GM12878 (cell line): ENCODE data around the gene DCAF11. TPM values are rescaled to one million over a fixed set of nuclear protein-coding genes. Genes with fewer than 3 reads are reported as not detected.

Experiments
- CBFB ChIP-seq: IDR thresholded peaks from 2 replicates; pipeline ENCODE4 v1.6.1; 2016; ENCODE audit warnings: antibody characterized with exemption, low read depth
- CBX5 ChIP-seq: sonication (generic); IDR thresholded peaks from 2 replicates; pipeline ENCODE4 v1.6.1; 2016; ENCODE audit warnings: low read depth, moderate library complexity, mild to moderate bottlenecking, inconsistent platforms
- ETV6 ChIP-seq, 2 experiments: fragments of 450-650 bp in 1 of 2; IDR thresholded peaks in 1 of 2; conservative IDR thresholded peaks in 1 of 2; 2 replicates each; pipeline ENCODE4 v1.6.1; 2014; ENCODE audit warnings: antibody characterized with exemption in 1 of 2, borderline replicate concordance in 1 of 2, low read depth in 1 of 2, mild to moderate bottlenecking in 1 of 2, moderate library complexity in 1 of 2
- GATAD2B ChIP-seq: fragments of 450-650 bp; conservative IDR thresholded peaks from 2 replicates; pipeline ENCODE4 v1.6.1; 2017; ENCODE audit warnings: low read depth, mild to moderate bottlenecking, moderate library complexity
- IRF3 ChIP-seq: fragments of 450-650 bp; IDR thresholded peaks from 2 replicates; pipeline ENCODE4 v1.6.1; 2014; ENCODE audit warnings: mild to moderate bottlenecking
- KAT2A ChIP-seq: conservative IDR thresholded peaks from 2 replicates; pipeline ENCODE4 v1.6.1; 2011; ENCODE audit warnings: low read depth, low read length; ENCODE audit not compliant: control insufficient read depth
- KLF5 ChIP-seq: fragments of 450-650 bp; IDR thresholded peaks from 2 replicates; pipeline ENCODE4 v1.6.1; 2014; ENCODE audit warnings: mild to moderate bottlenecking; ENCODE audit not compliant: partially characterized antibody
- NR2C2 ChIP-seq: IDR thresholded peaks from 2 replicates; pipeline ENCODE4 v1.6.1; 2011; ENCODE audit warnings: borderline replicate concordance, low read depth; ENCODE audit not compliant: control insufficient read depth, insufficient read length
- POLR2A ChIP-seq: IDR thresholded peaks from 2 replicates; pipeline ENCODE4 v1.6.1; 2011; ENCODE audit warnings: low read depth, mild to moderate bottlenecking, low read length
- SIN3A ChIP-seq: IDR thresholded peaks from 2 replicates; pipeline ENCODE4 v1.6.1; 2012; ENCODE audit warnings: low read depth, low read length, improper control_type of control experiment
- SMAD1 ChIP-seq: fragments of 450-650 bp; IDR thresholded peaks from 2 replicates; pipeline ENCODE4 v1.6.1; 2018; ENCODE audit warnings: mild to moderate bottlenecking, low read depth; ENCODE audit not compliant: partially characterized antibody
- TARDBP ChIP-seq: IDR thresholded peaks from 2 replicates; pipeline ENCODE4 v1.6.1; 2016; ENCODE audit warnings: borderline replicate concordance
- ZBTB11 ChIP-seq: fragments of 450-650 bp; formaldehyde crosslinking; IDR thresholded peaks from 2 replicates; pipeline ENCODE4 v1.5.0; 2022; ENCODE audit warnings: mild to moderate bottlenecking, missing genetic modification characterization
- ZBTB33 ChIP-seq: fragments of 450-650 bp; IDR thresholded peaks from 2 replicates; pipeline ENCODE4 v1.6.1; 2017; ENCODE audit warnings: mild to moderate bottlenecking
- ZNF592 ChIP-seq: fragments of 450-650 bp; IDR thresholded peaks from 2 replicates; pipeline ENCODE4 v1.6.1; 2017; ENCODE audit warnings: mild to moderate bottlenecking, moderate library complexity
- ZNF622 ChIP-seq: fragments of 450-650 bp; IDR thresholded peaks from 2 replicates; pipeline ENCODE4 v1.6.1; 2017; ENCODE audit warnings: mild to moderate bottlenecking, inconsistent platforms
- polyA plus RNA-seq, 11 experiments: library from polyadenylated mRNA; depleted of rRNA in 4 of 11; unstranded in 6 of 11; stranded (reverse) in 5 of 11; fragments of >200 nt; fragmentation: Nextera tagmentation in 4 of 11; fragmentation: Illumina TruSeq in 1 of 11; extraction: Ambion mirVana in 4 of 11; extraction: Trizol in 1 of 11; gene quantifications; 1 replicate in 1 of 11; 2 replicates in 10 of 11; pipeline versions ENCODE4 v1.2.1 to v1.2.3, GENCODE V29; 2011 to 2016; ENCODE audit warnings: inconsistent platforms in 2 of 11, missing spikeins in 2 of 11, low read depth in 1 of 11
- total RNA-seq, 4 experiments: library from RNA; depleted of rRNA in 3 of 4; stranded (reverse); fragments of >200 nt in 3 of 4; fragmentation: Illumina TruSeq in 1 of 4; extraction: Trizol in 1 of 4; gene quantifications; 2 replicates each; pipeline versions ENCODE4 v1.2.1 to v1.2.3, GENCODE V29; 2013 to 2021
- TF ChIP-seq, protein P1 (sequence below): fragments of 450-650 bp; IDR thresholded peaks from 2 replicates; pipeline ENCODE4 v1.6.1; 2016; ENCODE audit warnings: mild to moderate bottlenecking

The DCAF11 gene
- total and polyA plus RNA-seq, 10 of the 15 experiments (the other 5 are each of a cell fraction or from before 2014, with no cell fraction given): 13.4 to 91.2 (median 68.7) TPM

- TF ChIP-seq GATAD2B: 0 out of 2 replicates have a peak, but pooled peaks have one; percentile 41
- TF ChIP-seq POLR2A: peak; percentile 98
- peak; percentile 76; the same call in 1 of the 2 replicates for TF ChIP-seq CBFB
- no peak for TF ChIP-seq ZNF592
- peak in 1 of 2 experiments; percentile 34; a peak in 1 of 4 replicates for TF ChIP-seq ETV6 (conservative IDR thresholded peaks at IDR 0.05 in 1 of 2, IDR thresholded peaks at IDR 0.05 in 1 of 2; ENCODE audit: borderline replicate concordance in 1 of 2, low read depth in 1 of 2)
- peak; percentile 75 for TF ChIP-seq KLF5
- TF ChIP-seq IRF3: peak; percentile 16; the same call in 1 of the 2 replicates
- no peak for TF ChIP-seq NR2C2
- peak; percentile 63 for TF ChIP-seq SIN3A
- TF ChIP-seq CBX5: no peak
- TF ChIP-seq ZNF622: no peak
- TF ChIP-seq TARDBP: peak; percentile 47; the same call in 1 of the 2 replicates
- peak; percentile 91 for TF ChIP-seq SMAD1
- no peak for TF ChIP-seq KAT2A
- no peak for TF ChIP-seq ZBTB33
- TF ChIP-seq, protein P1, sequence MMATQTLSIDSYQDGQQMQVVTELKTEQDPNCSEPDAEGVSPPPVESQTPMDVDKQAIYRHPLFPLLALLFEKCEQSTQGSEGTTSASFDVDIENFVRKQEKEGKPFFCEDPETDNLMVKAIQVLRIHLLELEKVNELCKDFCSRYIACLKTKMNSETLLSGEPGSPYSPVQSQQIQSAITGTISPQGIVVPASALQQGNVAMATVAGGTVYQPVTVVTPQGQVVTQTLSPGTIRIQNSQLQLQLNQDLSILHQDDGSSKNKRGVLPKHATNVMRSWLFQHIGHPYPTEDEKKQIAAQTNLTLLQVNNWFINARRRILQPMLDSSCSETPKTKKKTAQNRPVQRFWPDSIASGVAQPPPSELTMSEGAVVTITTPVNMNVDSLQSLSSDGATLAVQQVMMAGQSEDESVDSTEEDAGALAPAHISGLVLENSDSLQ: peak; percentile 59
- TF ChIP-seq ZBTB11 (CRISPR knock-in tag): no peak
These were observed 46.5 kb downstream of the DCAF11 start, which contains the start of gene IRF9 (continued) for GRCh38 chr14:24160850-24161804.
